H1 (cell line): ENCODE data around the gene CGA. TPM values are rescaled to one million over a fixed set of nuclear protein-coding genes. Genes with fewer than 3 reads are reported as not detected.

Experiments used
- CTCF ChIA-PET: fragments of 300-600 bp; sonication (Branson Sonifier 250); formaldehyde crosslinking; loops from one replicate; lab custom pipeline; 2021; ENCODE audit not compliant: partially characterized antibody; lab: Charles Lee
- POLR2A ChIA-PET: fragments of 300-600 bp; sonication (Branson Sonifier 250); formaldehyde crosslinking; loops from one replicate; lab custom pipeline; 2021; ENCODE audit warnings: inconsistent platforms; ENCODE audit not compliant: partially characterized antibody; lab: Charles Lee
- DNase-seq, 2 experiments: peaks; one replicate each; pipeline versions ENCODE4 v3.0.0 to v3.0.0-alpha.2; 2010 to 2022; ENCODE audit warnings: low spot score in 2 of 2, low read depth in 1 of 2, mixed read lengths in 1 of 2
- FAIRE-seq: peaks from 2 replicates; lab custom pipeline; 2011; peaks lifted over from hg19 to GRCh38; lab: Jason Lieb, UNC
- H2AFZ ChIP-seq: 2 replicates; pipeline ENCODE4 v1.8.1; 2012; ENCODE audit warnings: low read length, inconsistent platforms
- H2AK5ac ChIP-seq: 2 replicates; pipeline ENCODE4 v1.6.1; 2013; ENCODE audit warnings: low read depth, low read length
- H2BK120ac ChIP-seq: replicated peaks from 2 replicates; pipeline ENCODE3; 2013; ENCODE audit warnings: low read depth, low read length, inconsistent platforms
- H2BK12ac ChIP-seq: 2 replicates; pipeline ENCODE4 v1.6.1; 2013; ENCODE audit warnings: low read depth, low read length
- H2BK15ac ChIP-seq: 2 replicates; pipeline ENCODE4 v1.6.1; 2013; ENCODE audit warnings: low read length
- H2BK20ac ChIP-seq: 2 replicates; pipeline ENCODE4 v1.6.1; 2013; ENCODE audit warnings: low read length
- H2BK5ac ChIP-seq: 2 replicates; pipeline ENCODE4 v1.6.1; 2013; ENCODE audit warnings: low read depth, low read length
- H3K14ac ChIP-seq: 2 replicates; pipeline ENCODE4 v1.6.1; 2013; ENCODE audit warnings: inconsistent platforms; ENCODE audit not compliant: insufficient read length
- H3K18ac ChIP-seq: 2 replicates; pipeline ENCODE4 v1.6.1; 2013; ENCODE audit warnings: low read length; ENCODE audit errors: extremely low read depth
- H3K23ac ChIP-seq: 2 replicates; pipeline ENCODE4 v1.6.1; 2013; ENCODE audit warnings: inconsistent platforms; ENCODE audit not compliant: insufficient read length
- H3K23me2 ChIP-seq: 2 replicates; pipeline ENCODE4 v1.6.1; 2013; ENCODE audit warnings: low read depth, low read length
- H3K27ac ChIP-seq: 2 replicates; pipeline ENCODE4 v1.6.1; 2011; ENCODE audit warnings: low read depth, low read length, inconsistent platforms
- H3K27me3 ChIP-seq, 4 experiments: replicated peaks in 1 of 4; 1 replicate in 1 of 4; 2 replicates in 3 of 4; pipeline versions ENCODE4 v1.6.1 to v1.8.1; 2011 to 2013; ENCODE audit warnings: low read length in 3 of 4, mild to moderate bottlenecking in 3 of 4, inconsistent platforms in 2 of 4, mixed read lengths in 2 of 4, moderate library complexity in 1 of 4; ENCODE audit not compliant: control insufficient read depth in 3 of 4, insufficient read depth in 3 of 4; ENCODE audit errors: extremely low read depth in 1 of 4
- H3K36me3 ChIP-seq, 4 experiments: 2 replicates each; pipeline versions ENCODE4 v1.6.1 to v1.8.1; 2011 to 2013; ENCODE audit warnings: mild to moderate bottlenecking in 4 of 4, low read length in 3 of 4, moderate library complexity in 2 of 4, control low read depth in 1 of 4, inconsistent platforms in 1 of 4; ENCODE audit not compliant: insufficient read depth in 4 of 4, control insufficient read depth in 2 of 4
- H3K4ac ChIP-seq: replicated peaks from 2 replicates; pipeline ENCODE3; 2013; ENCODE audit warnings: low read length, low read depth, mixed read lengths, inconsistent platforms; ENCODE audit not compliant: insufficient read length
- H3K4me1 ChIP-seq, 4 experiments: replicated peaks in 1 of 4; 1 replicate in 1 of 4; 2 replicates in 3 of 4; pipeline versions ENCODE4 v1.6.1 to v1.8.1; 2011 to 2013; ENCODE audit warnings: low read length in 3 of 4, inconsistent platforms in 2 of 4, mixed read lengths in 1 of 4; ENCODE audit not compliant: insufficient read depth in 4 of 4, control insufficient read depth in 3 of 4
- H3K4me2 ChIP-seq, 2 experiments: 2 replicates each; pipeline versions ENCODE4 v1.6.1 to v1.8.1; 2011 to 2013; ENCODE audit warnings: low read depth in 2 of 2, low read length in 2 of 2, control low read depth in 1 of 2, inconsistent platforms in 1 of 2, mild to moderate bottlenecking in 1 of 2; ENCODE audit not compliant: insufficient read depth in 1 of 2
- H3K4me3 ChIP-seq, 4 experiments: fragments of 200-600, 300-600 bp in 1 of 4; sonication (generic), shearing (Covaris generic), sonication (Bioruptor Twin) in 1 of 4; 2 replicates each; pipeline versions ENCODE4 v1.5.1 to v1.8.1; 2011 to 2016; ENCODE audit warnings: low read length in 4 of 4, low read depth in 3 of 4, control low read depth in 2 of 4, inconsistent platforms in 2 of 4, mild to moderate bottlenecking in 2 of 4, mixed read lengths in 1 of 4, moderate library complexity in 1 of 4; ENCODE audit not compliant: insufficient read depth in 2 of 4; ENCODE audit errors: extremely low read depth in 1 of 4
- H3K56ac ChIP-seq: replicated peaks from 2 replicates; pipeline ENCODE3; 2013; ENCODE audit warnings: low read depth, mild to moderate bottlenecking, mixed read lengths, low read length, inconsistent platforms; ENCODE audit not compliant: insufficient read length
- H3K79me1 ChIP-seq: 2 replicates; pipeline ENCODE4 v1.6.1; 2013; ENCODE audit warnings: low read depth, low read length, control low read depth
- H3K79me2 ChIP-seq, 2 experiments: 2 replicates each; pipeline versions ENCODE4 v1.6.1 to v1.8.1; 2012 to 2013; ENCODE audit warnings: low read length in 2 of 2, mild to moderate bottlenecking in 2 of 2, inconsistent platforms in 1 of 2; ENCODE audit not compliant: insufficient read depth in 2 of 2, control insufficient read depth in 1 of 2
- H3K9ac ChIP-seq, 4 experiments: replicated peaks in 1 of 4; 1 replicate in 1 of 4; 2 replicates in 3 of 4; pipeline versions ENCODE4 v1.6.1 to v1.8.1; 2011 to 2013; ENCODE audit warnings: low read depth in 3 of 4, low read length in 3 of 4, control low read depth in 2 of 4, mild to moderate bottlenecking in 2 of 4, moderate library complexity in 2 of 4, inconsistent platforms in 1 of 4; ENCODE audit errors: extremely low read depth in 1 of 4
- H3K9me3 ChIP-seq, 2 experiments: 2 replicates each; pipeline versions ENCODE4 v1.6.1 to v1.8.1; 2012 to 2013; ENCODE audit warnings: mild to moderate bottlenecking in 2 of 2, moderate library complexity in 2 of 2, control low read depth in 1 of 2, inconsistent platforms in 1 of 2, low read depth in 1 of 2, low read length in 1 of 2, mixed read lengths in 1 of 2; ENCODE audit not compliant: insufficient read depth in 2 of 2
- H4K20me1 ChIP-seq, 2 experiments: replicated peaks in 1 of 2; 2 replicates each; pipeline versions ENCODE3 to v1.8.1; 2011 to 2013; ENCODE audit warnings: inconsistent platforms in 2 of 2, low read length in 2 of 2, mild to moderate bottlenecking in 1 of 2; ENCODE audit not compliant: insufficient read depth in 2 of 2, control insufficient read depth in 1 of 2
- H4K5ac ChIP-seq: 2 replicates; pipeline ENCODE4 v1.6.1; 2013; ENCODE audit warnings: low read length, low read depth, mixed read lengths, inconsistent platforms; ENCODE audit not compliant: insufficient read length
- H4K8ac ChIP-seq: 2 replicates; pipeline ENCODE4 v1.8.0; 2013; ENCODE audit warnings: mild to moderate bottlenecking, moderate library complexity, low read length, inconsistent platforms; ENCODE audit not compliant: insufficient read depth; ENCODE audit errors: extremely low read depth
- H4K91ac ChIP-seq: replicated peaks from 2 replicates; pipeline ENCODE3; 2013; ENCODE audit warnings: low read length, mixed read lengths, inconsistent platforms; ENCODE audit not compliant: insufficient read length
- BRCA1 ChIP-seq: IDR thresholded peaks from 2 replicates; pipeline ENCODE4 v1.6.1; 2012; ENCODE audit warnings: low read depth, low read length, improper control_type of control experiment
- CBX5 ChIP-seq: fragments of 300-800, 300-1000 bp; sonication (generic); IDR thresholded peaks from 2 replicates; pipeline ENCODE4 v1.7.1; 2016; ENCODE audit warnings: antibody characterized with exemption, low read length, low read depth
- CHD1 ChIP-seq: IDR thresholded peaks from 2 replicates; pipeline ENCODE4 v1.6.1; 2012; ENCODE audit warnings: low read depth, low read length, improper control_type of control experiment
- HDAC6 ChIP-seq: IDR thresholded peaks from one replicate; pipeline ENCODE4 v1.7.1; 2012; ENCODE audit warnings: low read depth, mild to moderate bottlenecking, inconsistent platforms, low read length, moderate library complexity
- JUND ChIP-seq: IDR thresholded peaks from 2 replicates; pipeline ENCODE4 v1.6.1; 2011; ENCODE audit warnings: mild to moderate bottlenecking, improper control_type of control experiment, low read length
- RFX5 ChIP-seq: IDR thresholded peaks from 2 replicates; pipeline ENCODE4 v1.6.1; 2011; ENCODE audit warnings: low read depth, low read length, improper control_type of control experiment, borderline replicate concordance
- SAP30 ChIP-seq: fragments of 300-600 bp; sonication (generic); IDR thresholded peaks from 2 replicates; pipeline ENCODE4 v1.7.1; 2012; ENCODE audit warnings: low read length, moderate library complexity, mild to moderate bottlenecking, inconsistent platforms; ENCODE audit not compliant: insufficient read depth, insufficient replicate concordance
- SP1 ChIP-seq: IDR thresholded peaks from 2 replicates; pipeline ENCODE4 v1.6.1; 2011; ENCODE audit warnings: low read depth, low read length
- SRF ChIP-seq: IDR thresholded peaks from 2 replicates; pipeline ENCODE4 v1.6.1; 2011; ENCODE audit warnings: mild to moderate bottlenecking, low read depth, low read length, moderate library complexity
- WGBS, 2 experiments: shearing (Covaris generic) in 1 of 2; methylation state at CpG; one replicate each; pipeline versions ENCODE4 v1.1.6 to v1.1.7; 2013 to 2015; ENCODE audit warnings: low lambda C conversion rate in 2 of 2, mixed read lengths in 2 of 2, inconsistent platforms in 1 of 2, low coverage in 1 of 2, missing lambda C conversion rate in 1 of 2; ENCODE audit not compliant: insufficient replicate concordance in 2 of 2, insufficient coverage in 1 of 2, insufficient read length in 1 of 2; ENCODE audit errors: extremely low coverage in 1 of 2, missing lambda C conversion rate in 1 of 2; 5-methylcytosine and 5-hydroxymethylcytosine counted together
- polyA plus RNA-seq, 7 experiments: library from polyadenylated mRNA; depleted of rRNA in 3 of 7; stranded (reverse) in 5 of 7; unstranded in 2 of 7; fragments of >200 nt in 5 of 7; fragments of 200-250 nt in 2 of 7; gene quantifications; 1 replicate in 5 of 7; 2 replicates in 1 of 7; 4 replicates in 1 of 7; pipeline versions ENCODE4 v1.2.1 to v1.2.3, GENCODE V29; 2011 to 2013; ENCODE audit warnings: missing spikeins in 2 of 7, mixed read lengths in 2 of 7
- total RNA-seq: library from RNA; stranded (reverse); fragmentation: NEBNext Ultra II Directional; extraction: Animal tissue kit (Norgen Biotek cat#: 25700); gene quantifications from 2 replicates; pipeline ENCODE4 v1.2.1, GENCODE V29; 2021
- TF ChIP-seq, protein P1 (sequence below): IDR thresholded peaks from 2 replicates; pipeline ENCODE4 v1.6.1; 2011; ENCODE audit warnings: low read length, improper control_type of control experiment
- TF ChIP-seq, protein P2 (sequence below): IDR thresholded peaks from 2 replicates; pipeline ENCODE4 v1.6.1; 2012; ENCODE audit warnings: inconsistent platforms

CGA gene
- total and polyA plus RNA-seq, 2 of the 8 experiments (the other 6 are each of a cell fraction or from before 2014, with no cell fraction given): not detected

DNA sequence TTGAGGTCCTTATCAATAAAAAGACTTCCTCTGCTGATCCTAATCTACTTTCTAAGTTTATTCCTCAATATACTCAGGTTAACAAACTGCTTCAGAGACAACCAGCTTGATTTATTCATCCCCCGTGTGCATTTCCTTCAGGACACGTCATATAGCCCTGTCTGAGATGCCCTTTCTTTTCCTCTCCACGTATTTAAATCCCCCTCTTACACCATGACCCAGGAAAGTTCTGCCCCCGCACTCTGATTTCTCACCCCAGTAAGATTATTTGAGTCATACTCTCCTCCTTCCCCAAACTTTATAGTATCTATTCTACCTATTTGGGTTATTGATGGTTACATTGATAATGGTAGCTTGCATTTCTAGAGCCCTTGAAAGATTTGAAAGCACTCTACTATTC lies 9.8 kb upstream of the CGA start:
- Histone ChIP-seq H4K20me1 (no peaks in the 10 kb centered on the region), H3K79me2 (no peaks in the 10 kb centered on the region), H3K79me1 (no peaks in the 10 kb centered on the region), H3K36me3 (no peaks in the 10 kb centered on the region), H2BK120ac (no peak overlapping the region), H2BK5ac (no peak overlapping the region), H2AK5ac (no peak overlapping the region), H4K5ac (no peak overlapping the region), H3K4ac (no peak overlapping the region), H3K23ac (no peak overlapping the region), H2BK15ac (no peak overlapping the region), H3K23me2 (no peaks in the 10 kb centered on the region), H2AFZ (no peak overlapping the region), H4K8ac (no peak overlapping the region), H4K91ac (no peak overlapping the region), H3K14ac (no peak overlapping the region), H3K27ac (no peak overlapping the region), H3K9me3 (no peaks in the 10 kb centered on the region), H2BK20ac (no peak overlapping the region), H3K56ac (no peak overlapping the region), H3K18ac (no peak overlapping the region), H3K4me1 (no peaks in the 10 kb centered on the region), H3K4me2 (no peak overlapping the region), H3K4me3 (no peak overlapping the region), H3K27me3 (no peaks in the 10 kb centered on the region), H3K9ac (no peak overlapping the region), H2BK12ac (no peak overlapping the region)
- TF ChIP-seq SAP30 (no peak), BRCA1 (no peak), SP1 (no peak), RFX5 (no peak), CHD1 (no peak), CBX5 (no peak), SRF (no peak), HDAC6 (no peak), JUND (no peak)
- TF ChIP-seq, protein P1, sequence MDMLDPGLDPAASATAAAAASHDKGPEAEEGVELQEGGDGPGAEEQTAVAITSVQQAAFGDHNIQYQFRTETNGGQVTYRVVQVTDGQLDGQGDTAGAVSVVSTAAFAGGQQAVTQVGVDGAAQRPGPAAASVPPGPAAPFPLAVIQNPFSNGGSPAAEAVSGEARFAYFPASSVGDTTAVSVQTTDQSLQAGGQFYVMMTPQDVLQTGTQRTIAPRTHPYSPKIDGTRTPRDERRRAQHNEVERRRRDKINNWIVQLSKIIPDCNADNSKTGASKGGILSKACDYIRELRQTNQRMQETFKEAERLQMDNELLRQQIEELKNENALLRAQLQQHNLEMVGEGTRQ: no peak
- TF ChIP-seq, protein P2, sequence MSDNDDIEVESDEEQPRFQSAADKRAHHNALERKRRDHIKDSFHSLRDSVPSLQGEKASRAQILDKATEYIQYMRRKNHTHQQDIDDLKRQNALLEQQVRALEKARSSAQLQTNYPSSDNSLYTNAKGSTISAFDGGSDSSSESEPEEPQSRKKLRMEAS: no peak
- ChIA-PET CTCF (interaction anchor here (2.4 kb wide), 1 partner anchor 26 kb away, joined by 5 read pairs; no protein-coding TSS in a partner anchor), POLR2A (no interaction called here)
- DNase-seq: no peak
- no peak for FAIRE-seq
- 80% methylated on average over 4 of the region's 4 CpGs; no CpG with 5 or more reads in 1 of the 2 experiments for WGBS, 2 experiments
